ENCODE measurements around the gene IRF9.
"Not testable (repeated sequence)": the region's sequence is repeated elsewhere in the genome, so short reads cannot be mapped to it uniquely, and the experiment has no call there.

The IRF9 gene

DNA sequence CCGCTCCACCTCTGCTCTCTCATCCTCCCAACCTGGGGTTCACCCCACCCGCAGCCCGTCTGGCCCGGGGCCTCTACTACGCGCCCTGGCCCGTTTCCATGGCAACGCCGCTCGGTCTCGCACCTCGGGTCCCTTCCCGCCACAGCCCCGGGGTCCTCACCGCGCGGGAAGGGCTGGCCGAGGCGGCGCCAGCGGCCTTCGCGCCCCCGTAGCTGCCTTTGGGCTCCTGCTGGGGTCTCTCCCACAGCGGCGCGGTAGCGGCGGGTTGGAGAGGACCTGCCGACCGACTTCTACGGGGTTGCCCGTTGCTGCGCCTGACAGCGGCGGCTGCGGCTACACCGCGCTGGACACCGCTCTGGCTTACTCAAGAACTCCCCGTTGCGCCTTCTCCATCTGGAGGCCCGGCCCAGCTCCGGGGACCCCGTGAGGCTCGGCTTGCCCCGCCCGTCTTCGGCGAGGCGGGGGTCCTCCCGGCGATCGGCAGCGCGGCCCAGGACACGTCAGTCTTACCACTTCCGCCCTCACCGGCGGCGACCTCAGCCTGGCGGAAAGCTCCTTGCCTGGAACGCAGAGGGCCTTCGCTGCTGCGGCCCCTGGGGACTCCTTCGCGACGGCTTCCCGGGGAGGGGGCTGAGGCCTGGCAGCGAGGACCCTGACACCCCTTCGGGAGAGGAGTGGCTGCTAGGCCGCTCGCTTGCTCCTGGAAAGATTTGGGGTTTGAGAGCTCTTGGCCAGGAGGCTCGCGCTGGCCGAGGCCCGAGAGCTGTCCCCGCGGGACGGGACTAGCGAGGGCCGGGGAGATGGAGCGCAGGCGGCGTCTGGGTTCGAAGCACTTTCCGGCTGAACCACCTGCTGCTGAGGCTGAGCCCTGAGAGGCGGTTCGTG lies 34.4 kb downstream of the IRF9 start, which contains the start of gene TM9SF1:
Gene TM9SF1, minus strand, starts transcription at position 256 of the 885 bp plus-strand sequence. CDS start 422 bp downstream, outside the sequence.
- DNase-seq (ENCODE audit: low read depth), result peak; percentile 75

DNA sequence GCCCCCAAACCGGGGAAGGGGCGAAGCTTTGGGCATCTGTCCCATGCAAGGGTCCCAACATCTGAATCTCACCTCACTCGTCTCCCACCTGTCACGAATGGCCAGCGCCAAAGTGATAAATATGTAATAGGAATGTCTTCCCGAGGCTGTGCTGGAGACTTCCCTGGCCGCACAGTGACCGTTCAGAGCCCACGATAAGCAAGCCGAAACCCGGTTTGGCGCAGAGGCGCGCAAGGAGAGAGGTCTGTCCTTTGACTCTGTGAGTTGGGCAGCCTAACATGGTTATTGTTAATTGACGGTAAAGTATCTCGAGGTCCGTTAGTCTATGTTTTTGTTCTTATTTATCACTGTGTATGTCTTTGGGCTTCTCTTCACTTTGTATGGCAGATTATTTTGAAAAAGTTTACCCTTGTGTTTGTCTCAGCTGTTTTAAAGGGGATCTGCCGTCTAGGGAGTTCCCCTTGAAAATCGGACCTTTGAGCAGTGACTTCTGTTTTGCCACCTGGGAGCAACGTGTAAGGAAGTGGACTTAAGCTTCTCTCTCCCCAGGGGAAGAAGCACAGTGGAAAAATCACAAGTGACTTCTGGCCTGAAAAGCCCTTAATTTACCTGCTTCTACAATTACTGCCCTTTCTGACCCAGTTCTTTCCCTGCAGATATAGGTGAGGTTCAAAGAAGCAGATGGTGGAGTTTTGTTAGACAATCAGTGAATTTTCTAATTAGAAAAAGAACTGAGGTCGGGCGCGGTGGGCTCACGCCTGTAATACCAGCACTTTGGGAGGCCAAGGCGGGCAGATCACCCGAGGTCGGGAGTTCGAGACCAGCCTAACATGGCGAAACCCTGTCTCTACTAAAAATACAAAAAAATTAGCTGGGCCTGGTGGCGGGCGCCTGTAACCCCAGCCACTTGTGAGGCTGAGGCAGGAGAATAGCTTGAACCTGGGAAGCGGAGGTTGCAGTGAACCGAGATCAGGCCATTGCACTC lies 35.3 kb downstream of the IRF9 start:
- DNase-seq (ENCODE audit: low read depth), result no peak

DNA sequence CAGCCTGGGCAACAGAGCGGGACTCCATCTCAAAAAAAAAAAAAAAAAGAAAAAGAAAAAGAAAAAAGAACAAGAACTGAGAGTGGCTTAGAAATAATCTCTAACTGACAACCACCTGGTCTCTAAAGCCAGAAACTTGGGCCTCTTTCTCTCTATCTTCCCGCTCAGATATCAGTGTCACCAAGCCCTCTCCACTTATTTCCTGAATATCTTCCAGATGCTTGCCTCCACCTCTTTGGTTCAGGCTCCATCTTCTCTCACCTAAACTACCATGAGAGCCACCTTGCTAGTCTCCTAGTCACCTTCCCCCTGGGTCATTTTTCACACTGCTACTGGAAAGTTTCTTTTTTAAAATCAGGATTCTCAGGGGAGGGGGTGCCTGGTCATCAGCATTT lies 36.0 kb downstream of the IRF9 start:
- DNase-seq (ENCODE audit: low read depth), result no peak

DNA sequence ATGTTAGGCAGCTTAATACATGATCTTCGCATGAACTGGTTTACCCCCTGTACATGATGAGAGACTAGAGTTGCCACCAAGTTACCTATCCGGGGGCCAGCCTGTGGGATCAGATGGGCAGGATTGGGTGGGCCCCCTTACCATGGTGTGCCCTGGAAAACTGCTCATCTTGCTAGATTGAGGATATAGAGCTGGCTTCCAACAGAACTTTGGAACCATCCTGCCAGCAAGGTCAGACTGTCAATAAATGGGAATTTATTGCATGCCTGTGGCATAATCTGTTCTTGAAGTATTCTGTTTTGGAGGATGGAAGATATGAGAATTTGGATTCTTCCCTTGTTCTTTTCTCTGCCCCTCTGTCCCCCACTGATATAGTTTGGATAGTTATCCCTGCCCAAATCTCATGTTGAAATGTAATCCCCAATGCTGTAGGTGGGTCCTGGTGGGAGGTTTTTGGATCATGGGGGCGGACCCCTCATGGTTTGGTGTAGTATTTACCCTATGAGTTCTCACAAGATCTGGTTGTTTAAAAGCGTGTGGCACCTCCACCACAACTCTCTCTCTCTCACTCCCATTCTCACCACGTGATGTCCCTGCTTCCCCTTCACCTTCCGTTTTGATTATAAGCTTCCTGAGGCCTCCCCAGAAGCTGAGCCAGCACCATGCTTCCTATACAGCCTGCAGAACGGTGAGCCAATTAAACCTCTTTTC lies 37.9 kb downstream of the IRF9 start:
- no peak for DNase-seq (ENCODE audit: low read depth)

DNA sequence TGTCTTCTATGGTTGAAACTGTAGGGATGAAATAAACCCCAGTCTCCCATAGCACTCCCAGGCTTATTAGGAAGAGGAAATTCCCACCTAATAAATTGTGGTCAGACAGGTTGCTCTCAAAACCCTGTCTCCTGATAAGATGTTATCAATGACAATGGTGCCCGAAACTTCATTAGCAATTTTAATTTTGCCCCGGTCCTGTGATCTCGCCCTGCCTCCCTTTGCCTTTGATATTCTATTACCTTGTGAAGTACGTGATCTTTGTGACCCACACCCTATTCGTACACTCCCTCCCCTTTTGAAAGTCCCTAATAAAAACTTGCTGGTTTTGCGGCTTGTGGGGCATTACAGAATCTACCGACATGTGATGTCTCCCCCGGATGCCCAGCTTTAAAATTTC lies 41.5 kb downstream of the IRF9 start:
- not testable (repeated sequence) for DNase-seq (ENCODE audit: low read depth)

DNA sequence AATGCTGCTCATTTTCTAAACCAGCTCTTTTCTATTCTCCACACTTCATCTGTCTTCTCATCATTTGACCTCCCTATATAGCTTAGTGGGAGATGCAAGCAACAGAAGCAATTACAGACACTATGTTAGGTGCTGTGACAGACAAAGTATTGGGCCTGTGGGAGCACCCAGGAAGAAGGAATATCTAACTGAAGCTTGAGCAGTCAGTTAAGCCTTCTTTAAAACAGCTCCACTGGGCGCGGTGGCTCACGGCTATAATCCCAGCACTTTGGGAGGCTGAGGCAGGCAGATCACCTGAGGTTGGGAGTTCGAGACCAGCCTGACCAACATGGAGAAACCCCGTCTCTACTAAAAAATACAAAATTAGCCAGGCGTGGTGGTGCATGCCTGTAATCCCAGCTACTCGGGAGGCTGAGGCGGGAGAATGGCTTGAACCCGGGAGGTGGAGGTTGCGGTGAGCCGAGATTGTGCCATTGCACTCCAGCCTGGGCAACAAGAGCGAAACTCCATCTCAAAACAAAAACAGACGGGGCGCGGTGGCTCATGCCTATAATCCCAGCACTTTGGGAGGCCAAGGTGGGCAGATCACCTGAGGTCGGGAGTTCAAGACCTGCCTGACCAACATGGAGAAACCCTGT lies 42.3 kb downstream of the IRF9 start:
- DNase-seq (ENCODE audit: low read depth), result not testable (repeated sequence)

DNA sequence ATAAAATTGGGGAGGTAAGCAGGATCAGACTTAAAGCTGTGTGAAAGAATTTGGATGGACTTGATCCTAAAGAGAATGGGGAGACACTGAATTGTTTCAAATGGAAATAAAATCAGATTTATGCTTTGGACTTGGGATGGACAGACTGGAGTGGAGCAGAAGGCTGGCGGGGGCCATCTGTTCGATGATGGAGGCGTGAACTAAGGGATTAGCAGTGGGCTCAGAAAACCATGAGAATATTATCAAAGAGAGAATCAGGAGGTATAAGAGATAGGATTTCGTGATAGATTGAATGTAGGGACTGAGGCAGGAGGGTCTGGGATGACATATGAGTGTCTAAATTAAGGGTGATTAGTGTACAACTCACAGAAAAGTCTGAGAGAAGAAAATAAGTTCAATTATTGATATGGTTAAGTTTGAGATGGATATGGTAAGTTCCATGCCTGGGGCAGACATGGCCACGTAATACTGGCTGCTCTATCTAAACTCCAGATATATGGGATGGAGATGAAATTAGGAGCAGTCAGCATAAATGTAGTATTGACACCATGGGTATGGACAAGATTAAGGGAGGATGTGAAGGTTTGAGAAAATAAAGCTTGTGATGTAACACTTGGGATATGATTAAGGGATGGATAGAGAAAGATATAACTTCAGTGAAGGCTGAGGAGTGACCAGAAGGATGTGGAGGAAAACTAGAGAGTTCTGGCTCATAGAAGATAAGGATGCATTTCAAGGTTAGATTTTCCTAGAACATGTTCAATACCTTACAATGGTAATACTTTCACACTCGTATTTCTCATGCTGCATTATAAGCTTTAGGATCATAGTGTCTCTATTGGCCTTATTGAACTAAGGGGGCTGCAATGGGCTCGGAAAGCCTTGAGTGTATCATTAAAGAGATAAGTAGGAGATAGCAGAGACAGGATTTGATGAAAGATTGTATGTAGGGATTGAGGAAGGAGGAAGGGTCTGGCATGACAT lies 43.4 kb downstream of the IRF9 start:
- no peak for DNase-seq (ENCODE audit: low read depth)

DNA sequence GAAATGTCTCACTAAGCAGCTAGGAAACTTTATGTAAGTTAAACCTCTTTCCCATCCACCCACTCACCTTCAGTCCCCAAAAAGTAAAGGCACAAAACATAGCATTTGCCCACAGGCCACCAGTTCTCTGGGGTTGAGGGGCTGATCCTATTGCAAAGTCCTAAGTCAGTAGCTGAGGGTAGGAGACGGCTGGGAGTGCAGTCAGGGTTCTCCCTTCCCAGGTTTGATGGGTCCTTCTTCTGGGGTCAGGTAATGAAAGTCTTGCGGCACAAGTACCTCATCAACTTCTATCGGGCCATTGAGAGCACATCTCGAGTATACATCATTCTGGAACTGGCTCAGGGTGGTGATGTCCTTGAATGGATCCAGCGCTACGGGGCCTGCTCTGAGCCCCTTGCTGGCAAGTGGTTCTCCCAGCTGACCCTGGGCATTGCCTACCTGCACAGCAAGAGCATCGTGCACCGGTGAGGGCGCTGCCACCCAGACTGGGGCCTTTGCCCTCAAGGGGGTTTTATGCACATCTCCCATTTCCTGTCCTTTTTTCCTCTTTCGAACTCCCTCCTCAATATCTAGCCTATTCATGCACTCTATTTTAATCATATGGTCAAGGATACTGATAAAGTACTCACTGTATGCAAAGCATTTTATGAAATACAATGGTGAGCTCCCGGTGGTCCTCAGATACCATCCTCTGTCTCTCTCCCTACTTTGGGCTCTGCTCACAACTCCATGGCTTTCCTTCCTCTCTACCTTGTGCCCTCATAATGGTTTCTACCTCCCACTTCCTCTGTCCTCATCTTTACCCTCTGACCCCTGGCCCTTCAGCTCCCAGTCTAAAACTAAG lies 45.4 kb downstream of the IRF9 start:
- no peak for DNase-seq (ENCODE audit: low read depth)

DNA sequence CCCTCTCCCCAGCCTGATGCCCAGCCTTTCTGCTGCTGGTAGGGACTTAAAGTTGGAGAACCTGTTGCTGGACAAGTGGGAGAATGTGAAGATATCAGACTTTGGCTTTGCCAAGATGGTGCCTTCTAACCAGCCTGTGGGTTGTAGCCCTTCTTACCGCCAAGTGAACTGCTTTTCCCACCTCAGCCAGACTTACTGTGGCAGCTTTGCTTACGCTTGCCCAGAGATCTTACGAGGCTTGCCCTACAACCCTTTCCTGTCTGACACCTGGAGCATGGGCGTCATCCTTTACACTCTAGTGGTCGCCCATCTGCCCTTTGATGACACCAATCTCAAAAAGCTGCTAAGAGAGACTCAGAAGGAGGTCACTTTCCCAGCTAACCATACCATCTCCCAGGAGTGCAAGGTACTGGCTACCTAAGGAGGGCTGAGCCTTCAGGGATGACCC lies 46.1 kb downstream of the IRF9 start:
- DNase-seq (ENCODE audit: low read depth), result no peak

DNA sequence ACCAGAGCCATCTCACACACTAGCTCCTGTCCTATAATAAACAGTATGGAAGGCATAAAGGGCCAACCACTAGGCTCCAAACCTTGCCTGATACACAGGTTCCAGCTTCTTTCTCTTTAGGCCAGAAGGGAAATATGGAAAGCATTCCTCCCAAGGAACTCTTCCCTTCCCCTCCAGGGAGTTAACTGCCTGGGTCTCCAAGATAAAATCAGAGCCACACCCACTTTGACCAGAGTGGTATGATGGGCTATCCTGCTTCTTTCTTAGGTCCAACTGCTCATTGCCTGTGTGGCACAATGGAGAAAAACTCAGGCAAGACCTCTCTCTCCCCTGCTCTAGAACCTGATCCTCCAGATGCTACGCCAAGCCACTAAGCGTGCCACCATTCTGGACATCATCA lies 46.6 kb downstream of the IRF9 start:
- DNase-seq (ENCODE audit: low read depth), result no peak

DNA sequence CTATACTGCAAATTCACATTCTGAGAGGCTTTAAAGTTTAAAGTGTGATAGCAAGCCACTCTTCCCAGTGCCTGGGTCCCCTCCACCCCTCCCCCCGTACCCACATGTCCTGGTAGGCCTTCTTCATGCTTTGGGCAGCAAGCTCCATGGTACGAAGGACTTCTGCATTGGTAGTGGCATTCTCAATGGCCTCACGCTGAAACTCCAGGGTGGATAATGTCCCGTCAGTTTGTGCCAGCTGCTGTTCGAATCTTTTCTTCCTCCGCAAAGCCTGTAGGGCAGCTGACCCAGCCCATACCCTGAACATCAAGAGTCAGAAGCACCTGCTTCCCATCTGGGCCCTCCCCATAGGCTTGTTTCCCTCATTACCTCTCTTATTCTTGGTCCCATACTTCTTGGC lies 50.2 kb downstream of the IRF9 start:
- no peak for DNase-seq (ENCODE audit: low read depth)

DNA sequence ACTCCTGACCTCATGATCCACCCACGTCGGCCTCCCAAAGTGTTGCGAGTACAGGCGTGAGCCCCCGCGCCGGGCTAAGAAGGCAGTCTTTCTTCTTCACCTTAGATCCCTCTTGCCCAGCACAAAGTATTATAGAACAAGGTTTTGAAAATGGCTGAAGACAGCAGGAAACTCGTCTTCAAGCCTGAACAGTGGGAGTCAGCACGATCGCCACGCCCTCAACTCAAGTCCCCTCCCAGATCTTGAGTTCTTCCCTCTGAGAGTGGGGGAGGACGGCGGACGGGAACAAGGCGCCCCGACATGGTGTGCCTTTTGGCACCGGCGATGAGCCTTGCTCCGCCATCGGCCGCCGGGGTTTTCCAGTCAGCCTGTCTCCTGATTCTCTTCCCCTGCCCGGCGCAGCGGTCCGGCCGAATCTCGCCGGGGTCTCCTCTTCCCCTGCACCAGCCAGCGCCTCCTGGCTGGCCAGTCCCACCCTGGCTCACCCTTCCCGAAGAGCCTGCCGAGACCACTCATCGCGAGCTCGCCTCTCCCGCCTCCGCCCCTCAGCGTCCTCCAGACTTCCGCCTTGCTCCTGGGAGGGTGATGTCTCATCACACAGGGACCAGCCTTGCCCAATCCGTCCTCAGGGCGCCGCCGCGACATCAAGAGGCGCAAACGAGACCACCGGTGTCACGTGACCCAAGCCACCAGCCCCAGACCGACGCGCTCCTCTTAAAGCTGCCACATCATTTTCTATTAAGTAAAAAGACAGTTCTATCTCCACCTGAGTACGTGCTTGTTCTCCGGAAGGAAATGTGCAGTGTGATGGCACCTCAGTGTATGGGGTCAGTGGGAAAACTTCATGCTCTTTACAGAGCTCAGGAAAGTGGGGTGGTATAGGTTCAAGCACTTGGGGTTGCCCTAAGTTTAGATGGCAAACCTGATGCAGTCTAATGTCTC lies 52.1 kb downstream of the IRF9 start, which contains the start of gene CHMP4A:
Gene CHMP4A, minus strand, starts transcription at position 565 of the 942 bp plus-strand sequence. Its CDS starts 49 bp downstream, at position 516.
- DNase-seq (ENCODE audit: low read depth), result peak; percentile 93

DNA sequence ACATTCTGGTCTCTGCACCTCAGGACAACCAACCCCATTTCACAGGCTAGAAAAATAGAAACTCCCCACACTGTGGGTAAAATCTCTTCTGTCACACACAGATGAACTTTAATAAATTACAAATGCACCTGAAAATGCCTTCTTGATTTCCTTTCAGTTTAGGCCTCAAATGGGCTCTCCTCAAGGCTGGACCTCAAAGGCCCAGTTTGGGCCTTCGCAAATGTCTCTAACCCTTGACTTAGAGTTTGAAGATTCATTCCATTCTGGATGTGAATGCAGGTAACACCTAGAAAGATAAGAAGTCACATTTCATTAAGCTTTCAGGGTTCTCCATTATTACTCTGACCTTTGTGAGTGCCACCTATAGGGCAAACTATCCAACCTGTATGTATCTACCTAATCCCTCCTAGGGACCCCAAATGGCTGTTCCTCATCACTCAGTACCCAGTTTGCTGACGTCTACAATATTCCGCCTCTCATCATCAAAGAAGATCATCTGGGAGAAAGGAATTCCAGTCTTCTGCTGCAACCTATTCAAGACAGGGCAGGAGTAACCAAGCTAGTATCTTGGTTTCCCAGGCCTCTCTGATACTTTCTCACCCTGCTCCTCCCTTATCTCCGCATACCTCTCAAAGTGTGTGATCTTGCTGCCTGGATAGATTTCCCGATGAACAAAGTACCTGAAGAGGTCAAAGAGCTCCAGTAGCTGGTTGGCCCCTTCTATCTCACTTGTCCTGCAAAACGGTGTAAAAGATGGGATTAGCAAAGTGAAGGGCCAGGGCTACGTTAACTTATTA lies 53.0 kb downstream of the IRF9 start:
- DNase-seq (ENCODE audit: low read depth), result no peak

DNA sequence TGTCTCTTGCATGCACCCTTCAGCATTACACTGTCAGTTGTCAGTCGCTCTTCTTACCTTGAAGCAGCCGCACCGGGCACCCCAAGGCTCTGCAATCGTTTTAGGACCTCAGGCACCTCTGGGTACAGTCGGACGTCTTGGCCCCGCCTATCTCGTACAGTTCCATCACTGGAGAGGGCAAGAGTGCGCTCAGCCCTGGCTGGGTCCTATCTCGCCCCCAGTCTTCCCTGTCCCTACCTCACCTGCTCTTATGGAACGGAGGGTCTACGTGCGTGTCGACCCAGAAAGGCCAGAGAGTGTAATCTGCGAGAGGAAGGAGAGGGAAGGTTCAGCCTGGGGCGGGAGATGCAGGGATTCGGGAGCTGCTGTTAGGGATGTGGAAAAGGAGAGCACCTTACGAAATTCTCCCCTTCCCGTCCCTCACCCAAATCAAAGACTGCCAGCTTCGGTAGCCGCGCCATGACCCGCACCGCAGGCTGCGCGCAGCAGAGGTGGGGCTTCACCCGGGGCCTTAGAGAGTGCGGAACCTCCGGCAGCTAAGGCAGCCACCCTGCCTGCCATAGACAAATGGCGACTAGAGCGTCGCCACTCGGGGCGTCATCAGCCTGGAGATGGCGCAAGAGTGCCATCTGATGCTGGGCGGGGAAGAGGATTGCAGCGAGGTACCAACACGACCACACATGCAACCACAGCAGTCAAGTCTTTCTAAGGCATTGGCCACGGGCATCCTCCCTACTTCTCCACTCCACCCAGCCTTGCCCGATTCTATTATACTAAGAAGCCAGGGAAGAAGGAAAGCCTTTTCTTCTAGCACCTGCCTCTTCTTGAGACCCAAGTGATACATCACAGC lies 54.7 kb downstream of the IRF9 start, which contains the start of gene MDP1:
Gene MDP1, minus strand, starts transcription at position 572 of the 850 bp plus-strand sequence. Its CDS starts 111 bp downstream, at position 461.
- DNase-seq (ENCODE audit: low read depth), result peak; percentile 76

Measured in stimulated activated CD8-positive, alpha-beta memory T cell treated with anti-CD3 and anti-CD28 coated beads, Interleukin-12 subunit alpha, Interleukin-12 subunit beta, amount 100 ng/mL, for 1 hour (primary cell).